OCI-LY7 (cell line): ENCODE measurements around the gene CCDC59.

Experiments
- CTCF ChIP-seq: fragments of 200-600 bp; sonication (generic); conservative IDR thresholded peaks from 2 replicates; pipeline ENCODE4 v1.5.1; 2014; ENCODE audit warnings: mild to moderate bottlenecking, antibody characterized with exemption, low read length, moderate library complexity, mixed read lengths
- EZH2phosphoT487 ChIP-seq: fragments of 200-600 bp; sonication (generic); IDR thresholded peaks from 2 replicates; pipeline ENCODE4 v1.6.1; 2018; ENCODE audit warnings: low read depth, borderline replicate concordance, mild to moderate bottlenecking, mixed run types, antibody characterized with exemption, low read length, moderate library complexity, mixed read lengths

DNA sequence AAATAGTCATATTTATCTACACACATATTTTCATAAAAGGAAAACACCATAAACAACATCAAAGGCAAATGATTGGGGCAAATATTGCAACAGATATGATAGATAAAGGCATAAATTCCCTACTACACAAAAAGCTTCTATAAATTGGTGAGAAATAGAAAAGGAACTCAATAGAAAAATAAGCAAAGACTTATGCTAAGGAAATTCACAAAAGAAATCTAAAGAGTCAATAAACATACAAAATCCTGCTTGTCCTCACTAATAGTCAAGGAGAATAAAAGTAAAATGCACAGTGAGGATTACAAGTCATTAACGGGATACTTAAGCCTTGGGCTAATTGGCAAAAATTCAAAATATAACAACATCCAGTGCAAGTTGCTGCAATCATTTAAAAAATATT is 30.3 kb downstream of the CCDC59 start:
- TF ChIP-seq EZH2phosphoT487 (no peak), CTCF (no peak)
